K562 (cell line): ENCODE results near the gene CACNA2D2. TPM values are rescaled to one million over a fixed set of nuclear protein-coding genes. Genes with fewer than 3 reads are reported as not detected.

Source experiments
- CCNT2 ChIP-seq: IDR thresholded peaks from 2 replicates; pipeline ENCODE4 v1.6.1; 2011; ENCODE audit warnings: borderline replicate concordance, low read depth, mild to moderate bottlenecking, moderate library complexity, mixed read lengths, low read length; ENCODE audit not compliant: insufficient read length; ENCODE audit errors: extremely low read depth
- CHD2 ChIP-seq: IDR thresholded peaks from 2 replicates; pipeline ENCODE4 v1.6.1; 2011; ENCODE audit warnings: low read depth, low read length
- CREB1 ChIP-seq, 2 experiments: sonication (generic) in 1 of 2; formaldehyde crosslinking in 1 of 2; IDR thresholded peaks; 2 replicates each; pipeline versions ENCODE4 v1.6.1 to v1.8.0; 2012 to 2022; ENCODE audit warnings: inconsistent platforms in 1 of 2, mild to moderate bottlenecking in 1 of 2, missing genetic modification reagents in 1 of 2, moderate library complexity in 1 of 2
- CXXC5 ChIP-seq: fragments of 250-450 bp; sonication (Bioruptor Pico); IDR thresholded peaks from 2 replicates; pipeline ENCODE4 v1.8.0; 2022; ENCODE audit warnings: inconsistent platforms, mild to moderate bottlenecking, moderate library complexity
- GABPA ChIP-seq: fragments of 200-800 bp; sonication (Bioruptor generic); conservative IDR thresholded peaks from 2 replicates; pipeline ENCODE4 v1.6.1; 2016; ENCODE audit warnings: low read depth, missing genetic modification characterization, missing compliant biosample characterization
- GATA2 ChIP-seq: sonication (generic); formaldehyde crosslinking; IDR thresholded peaks from 2 replicates; pipeline ENCODE4 v1.4.0; 2020; ENCODE audit warnings: mild to moderate bottlenecking, missing genetic modification reagents
- HCFC1 ChIP-seq: IDR thresholded peaks from 2 replicates; pipeline ENCODE4 v1.6.1; 2012; ENCODE audit warnings: low read depth, low read length, improper control_type of control experiment
- HINFP ChIP-seq: fragments of 450-650 bp; conservative IDR thresholded peaks from 2 replicates; pipeline ENCODE4 v1.6.1; 2016; ENCODE audit warnings: missing genetic modification characterization, low read depth, mild to moderate bottlenecking, control low read depth, missing compliant biosample characterization
- MNT ChIP-seq, 2 experiments: fragments of 450-650 bp; conservative IDR thresholded peaks; 2 replicates each; pipeline ENCODE4 v1.6.1; 2017; ENCODE audit warnings: mild to moderate bottlenecking in 2 of 2, moderate library complexity in 2 of 2
- MYC ChIP-seq, 2 experiments: fragments of 250-450 bp in 1 of 2; sonication (Bioruptor Pico) in 1 of 2; IDR thresholded peaks; 2 replicates each; pipeline versions ENCODE4 v1.5.1 to v1.6.1; 2012 to 2021; ENCODE audit warnings: low read depth in 2 of 2, borderline replicate concordance in 1 of 2, improper control_type of control experiment in 1 of 2, low read length in 1 of 2, mild to moderate bottlenecking in 1 of 2, moderate library complexity in 1 of 2
- TAF15 ChIP-seq: fragments of 200-400 bp; formaldehyde crosslinking; IDR thresholded peaks from 2 replicates; pipeline ENCODE4 v1.6.1; 2017; ENCODE audit warnings: mild to moderate bottlenecking, low read depth, low read length, moderate library complexity
- TBL1XR1 ChIP-seq, 2 experiments: IDR thresholded peaks; 2 replicates each; pipeline ENCODE4 v1.6.1; 2012; ENCODE audit warnings: improper control_type of control experiment in 2 of 2, low read length in 2 of 2, mild to moderate bottlenecking in 1 of 2
- TFAP4 ChIP-seq: sonication (generic); formaldehyde crosslinking; IDR thresholded peaks from 2 replicates; pipeline ENCODE4 v1.8.0; 2022; ENCODE audit warnings: missing genetic modification reagents, mild to moderate bottlenecking, moderate library complexity, borderline replicate concordance
- YY1 ChIP-seq, 3 experiments: IDR thresholded peaks; 2 replicates each; pipeline ENCODE4 v1.6.1; 2011; ENCODE audit warnings: low read length in 2 of 3, mild to moderate bottlenecking in 2 of 3, moderate library complexity in 2 of 3, borderline replicate concordance in 1 of 3, control low read depth in 1 of 3, low read depth in 1 of 3; ENCODE audit not compliant: insufficient read depth in 3 of 3, insufficient replicate concordance in 2 of 3, control insufficient read depth in 1 of 3, insufficient read length in 1 of 3; ENCODE audit errors: extremely low read depth in 1 of 3
- ZBTB11 ChIP-seq, 3 experiments: fragments of 200-800 bp in 1 of 3; fragments of 250-450 bp in 1 of 3; fragments of 450-650 bp in 1 of 3; sonication (Bioruptor Pico) in 1 of 3; sonication (Bioruptor generic) in 1 of 3; formaldehyde crosslinking in 1 of 3; IDR thresholded peaks; 2 replicates each; pipeline versions ENCODE4 v1.6.1 to v1.8.0; 2016 to 2022; ENCODE audit warnings: mild to moderate bottlenecking in 2 of 3, missing genetic modification characterization in 2 of 3, missing compliant biosample characterization in 1 of 3, moderate library complexity in 1 of 3
- ZFP30 ChIP-seq: fragments of 250-450 bp; sonication (Bioruptor Pico); IDR thresholded peaks from 2 replicates; pipeline ENCODE4 v1.8.0; 2022; ENCODE audit warnings: moderate library complexity, mild to moderate bottlenecking, inconsistent platforms, borderline replicate concordance
- polyA plus RNA-seq, 8 experiments: library from polyadenylated mRNA; depleted of rRNA in 4 of 8; stranded (reverse) in 5 of 8; unstranded in 3 of 8; fragments of >200 nt; fragmentation: Nextera tagmentation in 2 of 8; fragmentation: Illumina TruSeq in 1 of 8; extraction: Ambion mirVana in 2 of 8; extraction: Trizol in 1 of 8; gene quantifications; 2 replicates each; pipeline versions ENCODE4 v1.2.1 to v1.2.3, GENCODE V29; 2011 to 2014; ENCODE audit warnings: inconsistent platforms in 1 of 8, missing spikeins in 1 of 8
- total RNA-seq, 7 experiments: library from RNA; depleted of rRNA in 6 of 7; stranded (reverse); fragments of >200 nt in 6 of 7; fragmentation: Illumina TruSeq in 2 of 7; extraction: Trizol in 2 of 7; gene quantifications; 2 replicates each; pipeline versions ENCODE4 v1.2.1 to v1.2.3, GENCODE V29; 2011 to 2021; ENCODE audit warnings: low replicate concordance in 1 of 7

Gene CACNA2D2
- total and polyA plus RNA-seq, 9 of the 15 experiments (the other 6 are each of a cell fraction or from before 2014, with no cell fraction given), result 0.11 to 0.58 (median 0.36) TPM; not detected in 2

- peak in 1 of 3 experiments; percentile 41 for TF ChIP-seq YY1 (IDR thresholded peaks at IDR 0.05; ENCODE audit: borderline replicate concordance in 1 of 3, control insufficient read depth in 1 of 3, extremely low read depth in 1 of 3, insufficient read depth in 3 of 3, insufficient read length in 1 of 3, insufficient replicate concordance in 2 of 3, low read depth in 1 of 3, low read length in 2 of 3)
- peak; percentile 72 for TF ChIP-seq CXXC5 (CRISPR knock-in tag)
- TF ChIP-seq GATA2 (CRISPR knock-in tag), result no peak
- peak; percentile 52; the same call in 1 of the 2 replicates for TF ChIP-seq MYC (IDR thresholded peaks at IDR 0.05; ENCODE audit: low read depth, low read length)
- no peak for TF ChIP-seq MYC (CRISPR knock-in tag; IDR thresholded peaks at IDR 0.05; ENCODE audit: borderline replicate concordance, low read depth)
- no peak for TF ChIP-seq TBL1XR1 (IDR thresholded peaks at IDR 0.05; ENCODE audit: low read length in 2 of 2)
- TF ChIP-seq CREB1 (IDR thresholded peaks at IDR 0.05), result peak; percentile 70
- TF ChIP-seq CREB1 (CRISPR knock-in tag; IDR thresholded peaks at IDR 0.05), result peak; percentile 85
- no peak for TF ChIP-seq HINFP
- TF ChIP-seq ZBTB11 (CRISPR knock-in tag; IDR thresholded peaks at IDR 0.05), result peak in 1 of 3 experiments; percentile 53; a peak in 1 of 6 replicates
- TF ChIP-seq TAF15, result no peak
- peak; percentile 60 for TF ChIP-seq HCFC1
- peak; percentile 94 for TF ChIP-seq GABPA (tag)
- peak; percentile 63 for TF ChIP-seq CHD2
- no peak for TF ChIP-seq ZFP30
- TF ChIP-seq MNT (conservative IDR thresholded peaks at IDR 0.05), result peak; percentile 74 to 84
- TF ChIP-seq TFAP4, result peak; percentile 98
- TF ChIP-seq CCNT2, result peak; percentile 26
These were observed 175.3 kb downstream of the CACNA2D2 start, which contains the start of gene TUSC2 (continued) for GRCh38 chr3:50327943-50328691.
